ENCODE data around the gene POLD1. TPM values are rescaled to one million over a fixed set of nuclear protein-coding genes. Genes with fewer than 3 reads are reported as not detected.

POLD1 gene
- total RNA-seq, 1 donor from 2014 or later, result 151 TPM

GRCh38 chr19:50457300-50457699 lies 73.2 kb downstream of the POLD1 start:
- no peaks in the 10 kb centered on the region for H3K36me3 Mint-ChIP-seq (ENCODE audit: low read depth)
- H3K4me1 Mint-ChIP-seq, result peaks cover 6% of the 10 kb centered on the region
- peaks cover 14% of the 10 kb centered on the region for H3K27me3 Mint-ChIP-seq (ENCODE audit: low read depth)
- no peak for DNase-seq (ENCODE audit: low read depth, low spot score)
- no peak overlapping the region for H3K27ac Mint-ChIP-seq (ENCODE audit: unreplicated experiment)
- no peak for TF ChIP-seq CTCF (conservative IDR thresholded peaks at IDR 0.05)
- H3K4me3 Mint-ChIP-seq, result no peak overlapping the region
- H3K9me3 Mint-ChIP-seq, result peaks cover 11% of the 10 kb centered on the region

GRCh38 chr19:50458396-50459066 lies 74.4 kb downstream of the POLD1 start:
- TF ChIP-seq CTCF (conservative IDR thresholded peaks at IDR 0.05), result no peak
- Mint-ChIP-seq H3K9me3 (peaks cover 11% of the 10 kb centered on the region), H3K36me3 (ENCODE audit: low read depth) (no peaks in the 10 kb centered on the region), H3K4me1 (peaks cover 6% of the 10 kb centered on the region), H3K27ac (ENCODE audit: unreplicated experiment) (no peak overlapping the region), H3K4me3 (no peak overlapping the region), H3K27me3 (ENCODE audit: low read depth) (peaks cover 14% of the 10 kb centered on the region)
- DNase-seq (ENCODE audit: low read depth, low spot score), result no peak

- TF ChIP-seq CTCF (conservative IDR thresholded peaks at IDR 0.05), result no peak
- DNase-seq (ENCODE audit: low read depth, low spot score), result no peak
- peaks cover 14% of the 10 kb centered on the region for H3K27me3 Mint-ChIP-seq (ENCODE audit: low read depth)
- H3K27ac Mint-ChIP-seq (ENCODE audit: unreplicated experiment), result no peak overlapping the region
- H3K4me1 Mint-ChIP-seq, result peaks cover 8% of the 10 kb centered on the region
- peaks cover 11% of the 10 kb centered on the region for H3K9me3 Mint-ChIP-seq
- H3K4me3 Mint-ChIP-seq, result no peak overlapping the region
- H3K36me3 Mint-ChIP-seq (ENCODE audit: low read depth), result no peaks in the 10 kb centered on the region
These were observed 74.9 kb downstream of the POLD1 start for GRCh38 chr19:50459067-50459456.

GRCh38 chr19:50459638-50460037 lies 75.5 kb downstream of the POLD1 start:
- H3K9me3 Mint-ChIP-seq, result peaks cover 11% of the 10 kb centered on the region
- no peak for DNase-seq (ENCODE audit: low read depth, low spot score)

GRCh38 chr19:50460161-50460765 lies 76.1 kb downstream of the POLD1 start:
- Mint-ChIP-seq H3K9me3 (peaks cover 8% of the 10 kb centered on the region), H3K36me3 (ENCODE audit: low read depth) (no peaks in the 10 kb centered on the region), H3K4me3 (no peak overlapping the region), H3K27me3 (ENCODE audit: low read depth) (peaks cover 14% of the 10 kb centered on the region), H3K27ac (ENCODE audit: unreplicated experiment) (no peak overlapping the region), H3K4me1 (peaks cover 10% of the 10 kb centered on the region)
- no peak for DNase-seq (ENCODE audit: low read depth, low spot score)
- TF ChIP-seq CTCF (conservative IDR thresholded peaks at IDR 0.05), result no peak

More at GRCh38 chr19:50459638-50460037, 75.5 kb downstream of the POLD1 start:
- Mint-ChIP-seq H3K27me3 (ENCODE audit: low read depth) (peaks cover 14% of the 10 kb centered on the region), H3K4me1 (peaks cover 10% of the 10 kb centered on the region), H3K27ac (ENCODE audit: unreplicated experiment) (no peak overlapping the region), H3K36me3 (ENCODE audit: low read depth) (no peaks in the 10 kb centered on the region), H3K4me3 (no peak overlapping the region)
- TF ChIP-seq CTCF (conservative IDR thresholded peaks at IDR 0.05), result no peak

Measured in neural crest cell (in vitro differentiated cells).